HEK293T (cell line): ENCODE results near the gene GGCT.

Experiments
- CTCF ChIA-PET: fragments of 350-600 bp; formaldehyde crosslinking; extraction: SDS; loops from one replicate; lab custom pipeline; 2021; ENCODE audit warnings: antibody characterized with exemption, inconsistent platforms; lab: Yijun Ruan, JAX
- POLR2A ChIA-PET: fragments of 350-600 bp; formaldehyde crosslinking; extraction: SDS; loops from one replicate; lab custom pipeline; 2020; ENCODE audit warnings: antibody characterized with exemption, inconsistent platforms; lab: Yijun Ruan, JAX
- DNase-seq: peaks from one replicate; pipeline ENCODE4 v3.0.0; 2012; ENCODE audit warnings: mixed read lengths; ENCODE audit errors: extremely low spot score
- ARNT ChIP-seq: fragments of 450-650 bp; IDR thresholded peaks from 2 replicates; pipeline ENCODE4 v1.6.1; 2017; ENCODE audit warnings: mild to moderate bottlenecking
- BHLHE40 ChIP-seq: fragments of 450-650 bp; IDR thresholded peaks from 2 replicates; pipeline ENCODE4 v1.6.1; 2016; ENCODE audit warnings: mild to moderate bottlenecking, moderate library complexity, borderline replicate concordance
- CTBP1 ChIP-seq: fragments of 450-650 bp; IDR thresholded peaks from 2 replicates; pipeline ENCODE4 v1.6.1; 2016; ENCODE audit warnings: borderline replicate concordance
- ELF4 ChIP-seq: fragments of 450-650 bp; IDR thresholded peaks from 2 replicates; pipeline ENCODE4 v1.6.1; 2017; ENCODE audit warnings: antibody characterized with exemption
- FOXA1 ChIP-seq: fragments of 450-650 bp; IDR thresholded peaks from 2 replicates; pipeline ENCODE4 v1.6.1; 2016; ENCODE audit warnings: mild to moderate bottlenecking
- FOXK2 ChIP-seq: fragments of 450-650 bp; IDR thresholded peaks from 2 replicates; pipeline ENCODE4 v1.6.1; 2016; ENCODE audit warnings: mild to moderate bottlenecking
- FOXM1 ChIP-seq: fragments of 450-650 bp; IDR thresholded peaks from 2 replicates; pipeline ENCODE4 v1.6.1; 2017; ENCODE audit warnings: mild to moderate bottlenecking, borderline replicate concordance
- HDGF ChIP-seq: fragments of 450-650 bp; IDR thresholded peaks from 2 replicates; pipeline ENCODE4 v1.6.1; 2017; ENCODE audit warnings: antibody characterized with exemption, borderline replicate concordance
- L3MBTL2 ChIP-seq: fragments of 450-650 bp; conservative IDR thresholded peaks from 2 replicates; pipeline ENCODE4 v1.6.1; 2016; ENCODE audit warnings: mild to moderate bottlenecking
- LEF1 ChIP-seq: fragments of 450-650 bp; IDR thresholded peaks from 2 replicates; pipeline ENCODE4 v1.6.1; 2017; ENCODE audit warnings: mild to moderate bottlenecking, borderline replicate concordance
- NFRKB ChIP-seq: fragments of 450-650 bp; IDR thresholded peaks from 2 replicates; pipeline ENCODE4 v1.6.1; 2016; ENCODE audit warnings: mild to moderate bottlenecking, moderate library complexity
- PKNOX1 ChIP-seq: fragments of 450-650 bp; IDR thresholded peaks from 2 replicates; pipeline ENCODE4 v1.6.1; 2016
- SP1 ChIP-seq: fragments of 450-650 bp; IDR thresholded peaks from 2 replicates; pipeline ENCODE4 v1.6.1; 2017
- SUZ12 ChIP-seq: fragments of 450-650 bp; IDR thresholded peaks from 2 replicates; pipeline ENCODE4 v1.6.1; 2016; ENCODE audit warnings: mild to moderate bottlenecking
- TARDBP ChIP-seq: fragments of 450-650 bp; IDR thresholded peaks from 2 replicates; pipeline ENCODE4 v1.6.1; 2016
- ZNF384 ChIP-seq: fragments of 450-650 bp; IDR thresholded peaks from 2 replicates; pipeline ENCODE4 v1.6.1; 2016

Gene GGCT

GRCh38 chr7:30479202-30480120 lies 25.2 kb downstream of the GGCT start:
- TF ChIP-seq FOXM1 (no peak), L3MBTL2 (no peak; the same call in 1 of the 2 replicates), NFRKB (no peak), LEF1 (no peak), FOXA1 (no peak), FOXK2 (no peak), SUZ12 (no peak)
- no peak for DNase-seq
- ChIA-PET CTCF (no interaction called here), POLR2A (interaction anchor here (0.6 to 3.0 kb wide), 3 partner anchors 11 to 385 kb away, joined by 3 to 18 read pairs (median 3); no protein-coding TSS in a partner anchor)

- ChIA-PET POLR2A (interaction anchor here (0.6 to 3.0 kb wide), 9 partner anchors 8 to 384 kb away, joined by 3 to 18 read pairs (median 4); no protein-coding TSS in a partner anchor), CTCF (interaction anchor here (0.7 to 1.5 kb wide), 3 partner anchors 9 to 204 kb away, joined by 3 to 5 read pairs (median 4); no protein-coding TSS in a partner anchor)
- peak; percentile 81 for DNase-seq
- peak; percentile 57 for TF ChIP-seq L3MBTL2
- no peak for TF ChIP-seq TARDBP
Measured at GRCh38 chr7:30478349-30479201, 26.1 kb downstream of the GGCT start, which contains the start of gene NOD1. NOD1 (minus strand) TSS chr7:30478784; CDS start chr7:30456921, 21,863 bp downstream.

DNA sequence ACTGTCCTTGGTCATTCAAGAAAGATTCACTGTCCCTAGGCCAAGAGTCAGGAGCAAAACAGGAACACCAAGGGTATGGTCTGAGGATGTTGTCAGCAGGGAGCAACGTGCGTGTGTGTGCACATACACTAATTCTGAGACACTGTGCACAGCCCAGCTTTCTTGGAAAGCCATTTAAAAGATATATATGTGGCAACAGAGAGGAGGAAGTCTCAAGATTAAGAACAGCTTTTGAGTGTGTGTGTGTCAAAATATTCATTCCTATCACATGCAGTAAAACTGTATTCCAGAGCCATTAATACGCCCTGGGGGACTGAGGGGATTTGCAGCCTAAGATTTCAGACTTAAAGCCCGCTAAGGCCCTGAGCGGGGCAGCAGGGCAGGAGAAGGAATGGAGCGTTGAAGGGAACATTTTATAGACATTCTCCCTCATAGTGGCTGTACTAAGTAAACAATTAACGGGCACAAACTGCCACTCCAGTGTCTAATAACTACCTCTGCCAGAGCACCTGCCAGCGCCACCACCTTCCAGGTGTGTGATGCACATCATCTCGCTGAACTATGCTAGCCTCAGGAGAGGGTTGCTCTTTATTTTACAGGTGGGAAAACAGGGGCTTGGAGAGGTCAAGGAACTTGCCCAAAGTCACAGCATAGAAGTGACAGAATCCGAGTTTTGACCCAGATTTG lies 28.0 kb downstream of the GGCT start:
- TF ChIP-seq CTBP1 (no peak), ELF4 (no peak), HDGF (no peak), SUZ12 (no peak), PKNOX1 (no peak), NFRKB (no peak), ZNF384 (no peak), FOXK2 (no peak), BHLHE40 (no peak)
- ChIA-PET POLR2A (interaction anchor here (1.6 to 2.0 kb wide), 2 partner anchors 10 to 11 kb away, joined by 4 to 6 read pairs; no protein-coding TSS in a partner anchor), CTCF (interaction anchor here (0.6 to 0.8 kb wide), 2 partner anchors 250 to 682 kb away, joined by 3 read pairs; no protein-coding TSS in a partner anchor)
- DNase-seq = no peak

DNA sequence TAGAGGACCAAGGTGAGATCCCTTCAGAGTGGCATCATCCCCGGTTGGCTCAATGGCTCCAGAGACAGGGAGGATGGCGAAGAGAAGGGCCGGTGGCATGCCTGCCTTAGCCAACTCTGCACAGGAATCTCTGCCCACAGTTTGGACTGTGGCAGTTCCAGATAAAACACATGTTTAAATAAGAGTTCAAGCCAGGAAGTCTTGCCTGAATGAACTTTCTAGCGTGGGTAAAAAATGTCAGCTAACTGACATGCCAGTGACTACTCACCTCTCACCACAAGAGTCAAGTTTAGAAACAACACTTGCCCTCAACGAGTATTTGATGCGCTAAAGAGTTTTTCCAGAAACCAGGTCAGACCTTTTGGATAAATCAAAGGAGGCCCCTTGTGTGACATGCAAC lies 29.0 kb downstream of the GGCT start:
- DNase-seq = no peak
- ChIA-PET POLR2A (no interaction called here), CTCF (no interaction called here)
- TF ChIP-seq L3MBTL2 = no peak
- TF ChIP-seq TARDBP = no peak
- TF ChIP-seq BHLHE40 = no peak
- TF ChIP-seq FOXA1 = no peak
- no peak for TF ChIP-seq PKNOX1
- no peak for TF ChIP-seq HDGF
- no peak for TF ChIP-seq NFRKB
- no peak for TF ChIP-seq SP1
- TF ChIP-seq SUZ12 = no peak
- TF ChIP-seq ARNT = no peak
- TF ChIP-seq ELF4 = no peak
- no peak for TF ChIP-seq ZNF384
- no peak for TF ChIP-seq LEF1
- no peak for TF ChIP-seq CTBP1
- no peak for TF ChIP-seq FOXM1
- TF ChIP-seq FOXK2 = no peak

- POLR2A ChIA-PET = no interaction called here
- no peak for DNase-seq
- CTCF ChIA-PET = no interaction called here
- no peak for TF ChIP-seq FOXM1
- TF ChIP-seq LEF1 = no peak
- no peak for TF ChIP-seq SP1
- no peak for TF ChIP-seq CTBP1
- TF ChIP-seq HDGF = no peak
- no peak for TF ChIP-seq TARDBP
Measured at GRCh38 chr7:30474893-30475292, 29.7 kb downstream of the GGCT start.

GRCh38 chr7:30474485-30474884 lies 30.1 kb downstream of the GGCT start:
- POLR2A ChIA-PET = no interaction called here
- no peak for TF ChIP-seq ZNF384
- TF ChIP-seq LEF1 = no peak
- no peak for TF ChIP-seq L3MBTL2
- no peak for DNase-seq
- CTCF ChIA-PET = no interaction called here
